ENCODE data around the gene GRID2.

GRID2 gene

GRCh38 chr4:92961881-92962280, 658.1 kb downstream of the GRID2 start:
- no peak for DNase-seq (ENCODE audit: low read depth in 3 of 3)

GRCh38 chr4:92962831-92963230, 659.1 kb downstream of the GRID2 start:
- DNase-seq (ENCODE audit: low read depth in 3 of 3), result no peak

GRCh38 chr4:92968556-92968955, 664.8 kb downstream of the GRID2 start:
- no peak for DNase-seq (ENCODE audit: low read depth in 3 of 3)

- no peak for DNase-seq (ENCODE audit: low read depth in 3 of 3)
Observed at GRCh38 chr4:92968996-92969395, 665.2 kb downstream of the GRID2 start.

- no peak for DNase-seq (ENCODE audit: low read depth in 3 of 3)
Observed at GRCh38 chr4:92969650-92970379, 666.0 kb downstream of the GRID2 start.

GRCh38 chr4:92970996-92971395, 667.2 kb downstream of the GRID2 start:
- DNase-seq (ENCODE audit: low read depth in 3 of 3), result no peak

GRCh38 chr4:92988301-92988700, 684.5 kb downstream of the GRID2 start:
- no peak for DNase-seq (ENCODE audit: low read depth in 3 of 3)

- no peak for DNase-seq (ENCODE audit: low read depth in 3 of 3)
Observed at GRCh38 chr4:92992758-92993157, 689.0 kb downstream of the GRID2 start.

GRCh38 chr4:92994727-92995126, 691.0 kb downstream of the GRID2 start:
- no peak for DNase-seq (ENCODE audit: low read depth in 3 of 3)

- DNase-seq (ENCODE audit: low read depth in 3 of 3), result no peak
Observed at GRCh38 chr4:92996533-92996932, 692.8 kb downstream of the GRID2 start.

GRCh38 chr4:93000910-93001309, 697.1 kb downstream of the GRID2 start:
- DNase-seq (ENCODE audit: low read depth in 3 of 3), result no peak

- no peak for DNase-seq (ENCODE audit: low read depth in 3 of 3)
Observed at GRCh38 chr4:93002240-93002639, 698.5 kb downstream of the GRID2 start.

GRCh38 chr4:93016350-93016749, 712.6 kb downstream of the GRID2 start:
- no peak for DNase-seq (ENCODE audit: low read depth in 3 of 3)

- DNase-seq (ENCODE audit: low read depth in 3 of 3), result no peak
Observed at GRCh38 chr4:93018243-93018642, 714.5 kb downstream of the GRID2 start.

- DNase-seq (ENCODE audit: low read depth in 3 of 3), result no peak
Observed at GRCh38 chr4:93018806-93019205, 715.0 kb downstream of the GRID2 start.

- DNase-seq (ENCODE audit: low read depth in 3 of 3), result no peak
Observed at GRCh38 chr4:93029769-93030168, 726.0 kb downstream of the GRID2 start.

GRCh38 chr4:93030670-93031069, 726.9 kb downstream of the GRID2 start:
- no peak for DNase-seq (ENCODE audit: low read depth in 3 of 3)

GRCh38 chr4:93031431-93032098, 727.8 kb downstream of the GRID2 start:
- DNase-seq (ENCODE audit: low read depth in 3 of 3), result no peak

- DNase-seq (ENCODE audit: low read depth in 3 of 3), result no peak
Observed at GRCh38 chr4:93042746-93043145, 739.0 kb downstream of the GRID2 start.

GRCh38 chr4:93053140-93053539, 749.4 kb downstream of the GRID2 start:
- no peak for DNase-seq (ENCODE audit: low read depth in 3 of 3)

GRCh38 chr4:93061826-93062225, 758.1 kb downstream of the GRID2 start:
- DNase-seq (ENCODE audit: low read depth in 3 of 3), result no peak

- no peak for DNase-seq (ENCODE audit: low read depth in 3 of 3)
Observed at GRCh38 chr4:93063325-93063724, 759.6 kb downstream of the GRID2 start.

GRCh38 chr4:93065790-93066189, 762.0 kb downstream of the GRID2 start:
- no peak for DNase-seq (ENCODE audit: low read depth in 3 of 3)

GRCh38 chr4:93066749-93067148, 763.0 kb downstream of the GRID2 start:
- DNase-seq (ENCODE audit: low read depth in 3 of 3), result no peak

All from stimulated activated CD4-positive, alpha-beta T cell treated with anti-CD3 and anti-CD28 coated beads, TNF-alpha, amount 100 ng/mL, for 24 hours (primary cell).